Pancreas (tissue), 10 donors: ENCODE measurements around the gene TLCD5. TPM values are rescaled to one million over a fixed set of nuclear protein-coding genes. Genes with fewer than 3 reads are reported as not detected.
A peak's percentile ranks its signal among the peaks of the same experiment; 100 is the strongest.

Experiments used
- ATAC-seq, 4 donors: fragments of 200-7000 bp; cut with Tn5 transposase; one replicate each; pipeline versions ENCODE4 v1.8.0 to v1.9.1; 2020; ENCODE audit warnings: mild to moderate bottlenecking in 4 of 4, moderate library complexity in 4 of 4
- DNase-seq, 6 donors: peaks; one replicate each; pipeline ENCODE4 v3.0.0-alpha.2; 2020
- FAIRE-seq: peaks from 2 replicates; lab custom pipeline; 2012; peaks lifted over from hg19 to GRCh38; lab: Jason Lieb, UNC
- H3K27ac ChIP-seq, 4 donors: fragments of 200-600 bp; sonication (generic); 1 replicate in 3 of 4; 2 replicates in 1 of 4; pipeline versions ENCODE4 v1.5.0 to v1.8.0; 2020
- H3K27me3 ChIP-seq, 4 donors: fragments of 200-600 bp; one replicate each; pipeline ENCODE4 v1.8.0; 2021
- H3K36me3 ChIP-seq, 3 donors: fragments of 200-600 bp; sonication (generic) in 1 of 3; one replicate each; pipeline versions ENCODE4 v1.5.0 to v1.8.0; 2020 to 2021
- H3K4me1 ChIP-seq, 3 donors: fragments of 200-600 bp; one replicate each; pipeline ENCODE4 v1.8.0; 2021
- H3K4me3 ChIP-seq, 4 donors: fragments of 200-600 bp; sonication (generic) in 2 of 4; one replicate each; pipeline versions ENCODE4 v1.5.0 to v1.8.0; 2020 to 2021
- H3K9me3 ChIP-seq, 4 donors: fragments of 200-600 bp; one replicate each; pipeline ENCODE4 v1.8.0; 2021
- WGBS, 2 donors: extraction: QIAGEN DNeasy Blood & Tissue Kit; methylation state at CpG; one replicate each; pipeline ENCODE4 v1.1.7; 2013; 5-methylcytosine and 5-hydroxymethylcytosine counted together
- intact Hi-C, 3 donors: fragments of 100-400 bp; cut with DNase I; formaldehyde crosslinking; loops; one replicate each; pipeline versions ENCODE4 v1.11.1 to v1.14.2; 2022
- polyA plus RNA-seq, 2 donors: library from polyadenylated mRNA; stranded (reverse); fragments of 200-250 nt; gene quantifications; one replicate each; pipeline ENCODE4 v1.2.3, GENCODE V29; 2013
- total RNA-seq, 6 donors: library from RNA; stranded (reverse); fragmentation: NEBNext Ultra II Directional in 4 of 6; extraction: Animal tissue kit (Norgen Biotek cat#: 25700) in 4 of 6; gene quantifications; one replicate each; pipeline versions ENCODE4 v1.2.1 to v1.2.4, GENCODE V29; 2021 to 2023
- TF ChIP-seq, protein P1 (sequence below), 4 donors: fragments of 200-600 bp; sonication (generic) in 3 of 4; IDR thresholded peaks; one replicate each; pipeline versions ENCODE4 v1.5.0 to v1.8.0; 2021; ENCODE audit warnings: antibody characterized with exemption in 4 of 4
- donor health status: healthy with polysubstance abuse.
- donor health status: DM: no; HTN: no; CAD: no; lungs with moderate emphysema.
- donor health status: DM: no; HTN: no; CAD: no.
- donor health status: control.
- donor health status: control.
- donor health status: Bipolar disorder and iron deficiency.
- donor health status: DM: yes; HTN: yes; CAD: no.
- donor health status: DM: no; HTN: no; CAD: no.
- donor health status: DM: no; HTN: no; CAD: no.
- donor health status: DM: yes; HTN: yes; CAD: no.

Gene TLCD5
- total and polyA plus RNA-seq, 8 donors: 1.5 to 5.7 (median 2.6) TPM

DNA sequence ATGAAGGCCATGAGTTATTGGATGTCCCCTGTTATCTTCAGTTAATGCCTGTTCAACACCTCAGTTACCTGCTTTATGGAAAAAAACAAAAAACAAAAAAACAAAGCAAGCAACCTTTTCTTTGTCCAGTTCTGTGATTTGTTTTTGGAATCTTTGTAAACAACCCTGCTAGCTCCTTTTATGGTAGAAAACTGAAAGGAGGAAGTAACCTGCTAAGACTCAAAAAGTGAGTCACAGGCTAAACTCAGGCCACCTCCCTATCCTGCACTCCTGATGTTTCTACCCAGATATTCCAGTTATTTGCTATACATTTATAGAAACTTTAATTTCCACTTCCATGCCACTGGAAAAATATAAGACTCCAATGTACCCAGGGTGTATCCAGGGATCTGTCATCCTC lies 20.6 kb upstream of the TLCD5 start:
- peaks cover 0 to 5% (median 0%) of the 10 kb centered on the region in 3 donors for H3K4me1 ChIP-seq
- no peaks in the 10 kb centered on the region for H3K27me3 ChIP-seq
- H3K4me3 ChIP-seq: no peak overlapping the region
- TF ChIP-seq, protein P1, sequence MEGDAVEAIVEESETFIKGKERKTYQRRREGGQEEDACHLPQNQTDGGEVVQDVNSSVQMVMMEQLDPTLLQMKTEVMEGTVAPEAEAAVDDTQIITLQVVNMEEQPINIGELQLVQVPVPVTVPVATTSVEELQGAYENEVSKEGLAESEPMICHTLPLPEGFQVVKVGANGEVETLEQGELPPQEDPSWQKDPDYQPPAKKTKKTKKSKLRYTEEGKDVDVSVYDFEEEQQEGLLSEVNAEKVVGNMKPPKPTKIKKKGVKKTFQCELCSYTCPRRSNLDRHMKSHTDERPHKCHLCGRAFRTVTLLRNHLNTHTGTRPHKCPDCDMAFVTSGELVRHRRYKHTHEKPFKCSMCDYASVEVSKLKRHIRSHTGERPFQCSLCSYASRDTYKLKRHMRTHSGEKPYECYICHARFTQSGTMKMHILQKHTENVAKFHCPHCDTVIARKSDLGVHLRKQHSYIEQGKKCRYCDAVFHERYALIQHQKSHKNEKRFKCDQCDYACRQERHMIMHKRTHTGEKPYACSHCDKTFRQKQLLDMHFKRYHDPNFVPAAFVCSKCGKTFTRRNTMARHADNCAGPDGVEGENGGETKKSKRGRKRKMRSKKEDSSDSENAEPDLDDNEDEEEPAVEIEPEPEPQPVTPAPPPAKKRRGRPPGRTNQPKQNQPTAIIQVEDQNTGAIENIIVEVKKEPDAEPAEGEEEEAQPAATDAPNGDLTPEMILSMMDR (IDR thresholded peaks at IDR 0.05): no peak
- no peaks in the 10 kb centered on the region for H3K9me3 ChIP-seq
- H3K27ac ChIP-seq: peak overlapping the region in 2 of 4 donors; percentile 5 to 78
- FAIRE-seq: no peak
- peak in 1 of 4 donors; percentile 42 for ATAC-seq
- H3K36me3 ChIP-seq: no peaks in the 10 kb centered on the region
- no peak for DNase-seq
- intact Hi-C loops: loop anchor here in 1 of 3 donors (5.0 kb wide), 1 partner anchor 67 kb away; no protein-coding TSS in a partner anchor

- no peaks in the 10 kb centered on the region for H3K27me3 ChIP-seq
- FAIRE-seq (no peak), DNase-seq (no peak), ATAC-seq (no peak)
- H3K4me3 ChIP-seq: no peak overlapping the region
- H3K9me3 ChIP-seq: no peaks in the 10 kb centered on the region
- intact Hi-C loops: no loop called here
- H3K27ac ChIP-seq: peak overlapping the region in 2 of 4 donors; percentile 5 to 78
- TF ChIP-seq, protein P1 (IDR thresholded peaks at IDR 0.05): no peak
- peaks cover 0 to 5% (median 0%) of the 10 kb centered on the region in 3 donors for H3K4me1 ChIP-seq
- WGBS, 2 donors: 66 to 70% methylated on average over 12 of the region's 12 CpGs
- no peaks in the 10 kb centered on the region for H3K36me3 ChIP-seq
These were observed 19.8 kb upstream of the TLCD5 start for GRCh38 chr11:120305286-120305685.

DNA sequence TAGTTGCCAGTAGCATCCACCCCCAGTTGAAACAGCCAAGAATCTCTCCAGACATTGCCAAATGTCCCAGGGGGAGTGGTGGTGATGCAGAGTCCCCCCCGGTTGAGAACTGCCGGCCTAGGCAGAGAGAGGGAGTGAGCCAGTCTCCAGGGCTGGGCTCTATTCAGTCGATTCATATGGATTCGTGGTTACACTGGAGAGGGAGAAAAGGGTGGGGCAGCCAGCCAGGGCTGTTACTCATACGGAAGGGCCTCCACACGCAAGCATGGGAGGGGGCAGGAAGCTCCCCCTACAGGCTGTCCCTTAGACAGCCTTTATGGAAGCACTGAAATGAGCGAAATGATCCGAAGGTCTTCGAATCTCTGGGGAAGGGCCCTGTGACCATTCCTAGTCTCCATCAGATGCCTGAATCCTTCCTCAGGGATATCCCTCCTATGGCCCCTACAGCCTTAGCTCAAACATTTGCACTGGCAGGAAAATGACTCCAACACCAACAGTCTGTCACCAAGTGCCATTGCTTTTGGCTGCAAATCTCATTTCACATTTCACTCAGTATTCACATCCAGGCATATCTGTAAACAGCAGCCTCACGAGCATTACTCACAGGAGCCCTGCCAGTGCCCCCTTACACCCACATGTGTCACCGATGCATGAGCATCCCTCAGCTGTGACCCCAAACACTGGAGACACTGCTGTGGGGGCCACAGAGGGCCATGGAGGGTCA lies 18.4 kb upstream of the TLCD5 start:
- ATAC-seq (no peak), DNase-seq (no peak), FAIRE-seq (no peak)
- Histone ChIP-seq H3K4me1 (peaks cover 0 to 5% (median 0%) of the 10 kb centered on the region in 3 donors), H3K9me3 (no peaks in the 10 kb centered on the region), H3K27me3 (no peaks in the 10 kb centered on the region), H3K27ac (no peak overlapping the region), H3K4me3 (no peak overlapping the region), H3K36me3 (no peaks in the 10 kb centered on the region)
- intact Hi-C loops: no loop called here
- WGBS, 2 donors: 71 to 78% methylated on average over 11 of the region's 11 CpGs
- TF ChIP-seq, protein P1 (IDR thresholded peaks at IDR 0.05): no peak

GRCh38 chr11:120307476-120307875 lies 17.6 kb upstream of the TLCD5 start:
- Histone ChIP-seq H3K9me3 (no peaks in the 10 kb centered on the region), H3K4me1 (peaks cover 0 to 5% (median 0%) of the 10 kb centered on the region in 3 donors), H3K36me3 (no peaks in the 10 kb centered on the region), H3K27ac (no peak overlapping the region), H3K27me3 (no peaks in the 10 kb centered on the region), H3K4me3 (no peak overlapping the region)
- TF ChIP-seq, protein P1 (IDR thresholded peaks at IDR 0.05): no peak
- no peak for DNase-seq
- WGBS, 2 donors: 82 to 91% methylated on average over 11 of the region's 11 CpGs
- FAIRE-seq: no peak
- no peak for ATAC-seq
- intact Hi-C loops: no loop called here

GRCh38 chr11:120308081-120308480 lies 17.0 kb upstream of the TLCD5 start:
- FAIRE-seq (no peak), DNase-seq (no peak), ATAC-seq (no peak)
- TF ChIP-seq, protein P1 (IDR thresholded peaks at IDR 0.05): no peak
- intact Hi-C loops: no loop called here
- no peaks in the 10 kb centered on the region for H3K27me3 ChIP-seq
- 79 to 84% methylated on average over 7 of the region's 7 CpGs for WGBS, 2 donors
- no peak overlapping the region for H3K27ac ChIP-seq
- no peaks in the 10 kb centered on the region for H3K9me3 ChIP-seq
- H3K4me3 ChIP-seq: no peak overlapping the region
- H3K4me1 ChIP-seq: no peaks in the 10 kb centered on the region
- no peaks in the 10 kb centered on the region for H3K36me3 ChIP-seq
